RCC 7860 (cell line): ENCODE data around the gene SLC25A14.
"Not testable (repeated sequence)": the region's sequence is repeated elsewhere in the genome, so short reads cannot be mapped to it uniquely, and the experiment has no call there.

ENCODE experiments used
- DNase-seq: peaks from one replicate; pipeline ENCODE4 v3.0.0-alpha.2; 2015; ENCODE audit warnings: low spot score
- FAIRE-seq: peaks from 2 replicates; lab custom pipeline; 2012; peaks lifted over from hg19 to GRCh38; lab: Jason Lieb, UNC

The SLC25A14 gene

GRCh38 chrX:130339408-130340222 is at the start of gene SLC25A14:
SLC25A14 (plus strand) TSS chrX:130339919; CDS start chrX:130340279, 360 bp downstream.
- DNase-seq (peak; percentile 49), FAIRE-seq (peak; percentile 12)

DNA sequence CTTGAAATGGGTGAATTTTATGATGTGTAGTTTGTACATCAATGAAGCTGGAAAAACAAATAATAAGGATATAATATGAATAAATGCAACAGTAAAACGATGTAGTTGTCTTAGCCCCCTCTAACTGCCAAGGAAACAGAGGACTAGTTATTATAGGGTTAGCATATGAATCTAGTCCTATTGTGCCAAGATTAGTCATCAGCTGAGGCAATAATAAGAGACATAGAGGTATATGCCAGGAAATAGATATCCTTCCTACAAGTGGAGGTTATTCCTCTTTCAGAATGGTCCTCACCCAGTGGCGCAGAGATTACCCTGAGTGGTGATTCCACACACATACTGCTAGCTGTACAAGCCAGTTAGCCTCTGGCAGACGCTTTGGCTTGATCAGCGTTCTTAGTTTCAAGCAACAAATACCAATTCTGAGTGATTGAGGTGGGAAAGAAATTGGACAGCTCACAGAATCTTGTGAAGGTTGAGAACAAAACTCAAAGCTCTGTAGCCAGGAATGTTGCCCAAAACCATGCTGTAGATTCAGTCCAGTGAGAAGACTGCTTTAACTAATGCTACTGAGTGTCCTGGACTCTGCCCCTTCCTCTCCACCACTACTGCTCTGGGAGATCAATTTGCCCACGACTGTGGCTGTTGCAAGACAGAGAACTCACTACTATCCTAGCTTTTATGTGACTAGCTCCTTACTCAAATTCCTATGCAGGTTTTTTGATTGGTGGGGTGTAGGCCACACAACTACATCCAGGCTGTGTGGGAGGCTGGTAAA is 44.0 kb upstream of the SLC25A14 start:
- DNase-seq = no peak
- FAIRE-seq = no peak

DNA sequence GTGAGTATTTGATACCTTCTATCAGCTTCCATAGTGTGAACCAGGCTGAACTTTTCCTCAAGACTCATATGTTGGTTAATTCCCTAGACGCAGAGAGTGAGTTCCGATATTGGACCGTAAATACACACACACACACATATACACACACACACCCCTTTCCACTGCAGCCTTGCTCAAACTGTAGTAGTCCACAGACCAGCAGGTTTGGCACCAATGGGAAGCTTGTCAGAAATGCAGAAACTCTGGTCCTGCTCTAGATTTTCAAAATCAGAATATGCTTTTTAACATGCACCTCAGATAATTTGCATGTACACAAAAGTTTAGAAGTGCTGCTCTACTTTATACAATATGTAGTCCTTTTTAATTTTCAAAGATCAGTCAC is 43.4 kb upstream of the SLC25A14 start:
- DNase-seq = no peak
- no peak for FAIRE-seq

GRCh38 chrX:130296743-130297142 is 43.0 kb upstream of the SLC25A14 start:
- DNase-seq = no peak
- peak; percentile 30 for FAIRE-seq

DNA sequence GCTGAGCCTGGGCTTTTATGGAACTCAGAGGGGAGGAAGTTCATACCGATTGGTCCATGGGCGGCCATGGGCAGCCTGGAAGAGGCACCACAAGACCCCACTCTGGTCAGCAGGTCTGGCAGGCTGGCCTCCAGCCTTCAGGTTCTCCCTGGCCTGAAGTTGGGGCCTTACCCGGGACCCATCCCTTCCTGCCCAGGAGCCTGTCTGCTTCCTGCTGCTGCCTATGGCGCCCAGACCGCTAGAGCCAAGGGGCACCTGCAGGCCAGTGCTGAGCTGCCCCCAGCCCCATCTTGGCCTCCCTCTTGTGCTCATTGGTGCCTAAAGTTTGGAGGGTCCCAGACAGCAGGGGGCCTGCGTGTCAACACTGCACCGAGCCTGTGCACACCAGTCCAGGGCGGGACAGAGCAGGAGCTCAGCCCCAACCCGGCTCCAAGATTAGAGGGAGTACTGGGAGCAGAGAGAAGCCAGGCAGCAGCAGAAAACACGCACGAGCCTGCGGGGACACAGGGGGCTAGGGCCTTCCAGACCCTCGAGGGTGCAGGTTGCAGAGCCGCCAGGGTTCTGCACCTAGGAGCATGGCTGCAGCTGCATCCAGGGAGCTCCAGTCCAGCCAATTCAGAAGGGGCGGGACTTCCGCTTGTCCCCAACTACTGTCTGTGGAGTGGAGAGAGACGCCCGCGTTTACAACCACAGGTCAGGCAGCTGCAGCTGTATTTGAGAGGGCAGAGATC is 40.3 kb upstream of the SLC25A14 start:
- DNase-seq = no peak
- no peak for FAIRE-seq

DNA sequence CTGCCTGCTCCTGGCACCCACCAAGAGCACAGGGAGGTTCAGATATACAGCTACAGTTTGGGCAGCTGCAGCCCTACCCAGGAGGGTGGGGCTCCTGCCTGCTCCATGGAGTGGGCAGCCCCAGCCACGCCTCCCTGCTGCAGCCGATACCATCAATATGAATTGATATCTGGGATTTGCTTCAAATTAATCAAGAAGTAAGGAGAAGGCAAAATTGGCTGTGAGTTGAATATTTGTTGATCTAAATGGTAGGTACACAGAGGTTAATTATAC is 39.8 kb upstream of the SLC25A14 start:
- no peak for DNase-seq
- FAIRE-seq = no peak

GRCh38 chrX:130301405-130301804 is 38.3 kb upstream of the SLC25A14 start:
- no peak for DNase-seq
- no peak for FAIRE-seq

- DNase-seq (no peak), FAIRE-seq (no peak)
These were observed 37.7 kb upstream of the SLC25A14 start for GRCh38 chrX:130301977-130302376.

GRCh38 chrX:130304587-130305368 is 34.9 kb upstream of the SLC25A14 start:
- DNase-seq (no peak), FAIRE-seq (no peak)

- FAIRE-seq, DNase-seq: not testable (repeated sequence)
These were observed 19.8 kb upstream of the SLC25A14 start for GRCh38 chrX:130319886-130320285.

- FAIRE-seq = no peak
- no peak for DNase-seq
These were observed 18.2 kb upstream of the SLC25A14 start for GRCh38 chrX:130321550-130321949.

- no peak for DNase-seq
- FAIRE-seq = no peak
These were observed 9.6 kb upstream of the SLC25A14 start for GRCh38 chrX:130330146-130330545.

DNA sequence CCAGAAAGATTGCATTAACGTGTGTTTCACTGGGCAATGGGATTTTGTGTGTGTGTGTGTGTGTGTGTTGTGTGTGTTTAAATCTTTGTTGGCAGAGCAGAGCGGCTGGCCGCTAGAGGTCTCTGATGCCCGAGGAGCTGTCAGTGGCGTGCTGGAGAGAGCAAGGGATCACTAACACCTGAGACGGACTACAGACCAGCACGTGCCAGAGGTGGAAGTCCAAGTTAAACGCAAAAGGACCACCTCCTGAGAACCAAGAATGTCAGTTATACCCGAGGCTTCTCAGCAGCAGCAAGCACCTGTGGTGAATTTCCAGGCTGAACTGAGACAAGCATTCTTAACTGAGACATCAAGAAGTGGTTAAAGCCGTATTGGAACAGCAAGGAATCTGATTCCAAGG is 9.0 kb upstream of the SLC25A14 start:
- peak; percentile 13 for DNase-seq
- no peak for FAIRE-seq

- FAIRE-seq (no peak), DNase-seq (no peak)
These were observed 3.2 kb upstream of the SLC25A14 start for GRCh38 chrX:130336531-130336930.

DNA sequence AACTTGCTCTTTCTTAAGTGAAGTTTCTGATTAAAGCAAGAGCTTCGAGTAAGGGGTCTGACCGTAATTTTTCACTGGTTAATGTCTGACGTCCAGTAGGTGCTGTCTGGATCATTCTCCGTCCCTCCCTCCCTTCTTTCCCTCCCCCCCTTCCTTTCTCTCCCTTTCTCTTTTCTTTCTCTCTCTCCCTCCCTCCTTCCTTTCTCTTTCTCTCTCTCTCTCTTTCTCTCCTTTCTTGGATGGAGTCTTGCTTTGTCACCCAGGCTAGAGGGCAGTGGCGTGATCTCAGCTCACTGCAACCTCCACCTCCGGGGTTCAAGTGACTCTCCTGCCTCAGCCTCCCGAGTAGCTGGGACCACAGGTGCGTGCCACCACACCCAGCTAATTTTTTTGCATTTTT is 850 bp upstream of the SLC25A14 start:
- DNase-seq, FAIRE-seq: not testable (repeated sequence)

GRCh38 chrX:130340271-130340670 is 552 bp downstream of the SLC25A14 start:
- DNase-seq = no peak
- FAIRE-seq = no peak

- no peak for DNase-seq
- no peak for FAIRE-seq
These were observed 3.7 kb downstream of the SLC25A14 start for GRCh38 chrX:130343411-130343810.

DNA sequence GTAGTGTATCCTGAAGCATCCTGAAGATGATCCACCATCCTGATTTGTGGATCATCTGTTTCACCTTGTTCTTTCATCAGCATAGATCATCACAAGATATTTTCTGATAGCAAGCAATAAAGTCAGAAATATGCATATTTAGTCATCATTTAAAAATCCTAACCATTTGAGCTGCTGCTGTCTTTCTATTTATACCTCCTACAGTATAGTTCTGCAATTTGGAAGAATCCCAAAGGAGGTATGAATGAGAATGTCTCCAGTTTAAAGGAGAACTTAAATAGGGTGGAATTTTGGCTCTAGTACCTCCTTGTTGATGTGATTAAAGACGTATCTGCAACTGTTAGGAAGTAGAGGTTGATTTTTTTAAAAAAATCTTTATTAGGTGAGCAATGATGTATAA is 7.6 kb downstream of the SLC25A14 start:
- no peak for DNase-seq
- no peak for FAIRE-seq

DNA sequence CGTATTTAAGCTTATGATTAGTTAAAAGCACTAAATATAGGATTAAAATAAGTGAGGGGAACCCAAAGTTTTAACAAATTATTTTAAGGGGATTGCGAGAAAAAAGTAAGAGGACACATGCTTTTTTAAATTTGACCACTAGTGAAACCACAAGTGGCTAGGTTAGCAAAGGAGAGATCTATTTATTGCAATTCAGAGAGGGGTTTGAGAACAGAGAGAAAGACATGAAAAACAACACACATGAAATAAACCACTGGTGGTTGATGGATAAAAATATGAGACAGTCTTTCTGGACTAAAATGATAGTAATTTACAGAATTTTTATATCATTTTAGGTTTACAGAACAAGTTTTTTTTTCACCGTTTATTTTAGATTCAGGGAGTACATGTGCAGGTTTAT is 11.8 kb downstream of the SLC25A14 start:
- FAIRE-seq (no peak), DNase-seq (no peak)

GRCh38 chrX:130352050-130352449 is 12.3 kb downstream of the SLC25A14 start:
- FAIRE-seq = not testable (repeated sequence)

DNA sequence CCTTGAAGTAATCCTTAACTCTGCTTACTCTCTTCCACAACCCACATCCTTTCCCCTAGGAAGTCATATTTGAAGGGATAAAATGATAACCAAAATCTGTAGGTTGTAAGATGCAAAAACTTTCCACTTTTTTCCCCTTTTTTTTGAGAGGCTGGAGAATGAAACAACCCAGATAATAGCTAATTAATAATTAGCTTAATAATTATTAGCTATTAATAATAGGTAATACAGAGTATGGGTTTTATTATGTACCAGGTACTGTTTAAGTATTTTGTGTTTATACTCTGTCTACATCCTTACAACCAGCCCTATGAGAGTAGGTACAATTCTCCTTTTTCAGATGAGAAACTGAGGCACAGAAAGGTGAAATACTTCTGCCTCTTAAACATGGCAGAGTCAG is 36.4 kb downstream of the SLC25A14 start:
- no peak for FAIRE-seq
- no peak for DNase-seq

More at GRCh38 chrX:130352050-130352449, 12.3 kb downstream of the SLC25A14 start:
- DNase-seq = not testable (repeated sequence)
